NCI-H1694 (cell line): ENCODE data around the gene C2orf78.
A peak's percentile ranks its signal among the peaks of the same experiment; 100 is the strongest.
"Not testable (repeated sequence)": the region's sequence is repeated elsewhere in the genome, so short reads cannot be mapped to it uniquely, and the experiment has no call there.

Source experiments
- DNase-seq: peaks from one replicate; lab custom pipeline; 2025; lab: John Stamatoyannopoulos, UW

Gene C2orf78, protein sequence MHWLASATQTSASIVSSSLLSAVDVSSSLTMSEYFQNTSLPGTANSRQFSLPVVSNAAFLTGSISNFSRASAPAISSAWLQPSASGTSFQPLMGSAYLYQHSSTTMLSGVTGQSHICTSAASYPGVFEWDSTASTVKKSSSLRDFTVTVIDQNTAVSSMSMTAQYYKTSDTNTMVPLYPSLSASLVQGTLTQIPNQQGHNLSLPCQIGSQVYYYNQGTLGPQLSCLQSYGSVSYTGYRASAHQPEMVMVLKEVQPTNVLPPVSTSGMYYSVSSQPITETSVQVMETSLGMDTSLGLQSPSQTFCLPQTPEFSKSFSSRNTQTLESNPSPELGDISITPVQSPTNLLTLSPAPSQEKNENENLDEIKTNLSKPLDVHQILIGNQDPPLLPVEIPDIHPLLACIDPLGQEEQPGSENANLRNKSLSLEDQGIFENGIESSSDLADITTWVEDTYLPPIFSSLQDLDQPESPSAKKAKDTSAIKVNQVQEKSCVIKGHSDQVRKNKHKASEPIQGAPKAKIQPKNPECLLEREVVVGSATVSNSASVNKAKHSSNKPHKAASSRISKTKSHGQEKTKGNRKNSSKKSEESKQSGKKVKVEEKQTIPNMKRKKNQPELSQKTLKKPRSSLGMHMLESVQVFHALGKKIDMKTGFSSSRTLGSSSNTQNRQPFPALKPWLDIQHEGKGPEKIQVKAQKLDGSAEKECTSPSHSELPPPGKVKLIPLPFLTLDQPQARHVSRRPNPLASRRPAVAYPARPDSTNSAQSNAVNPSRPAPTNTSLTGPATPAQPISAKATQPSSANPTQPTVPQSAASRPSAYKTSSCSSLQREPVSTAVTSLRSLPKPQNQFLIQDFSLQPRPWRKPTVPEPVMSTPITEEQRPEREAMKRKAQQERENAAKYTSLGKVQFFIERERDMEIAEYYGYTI

DNA sequence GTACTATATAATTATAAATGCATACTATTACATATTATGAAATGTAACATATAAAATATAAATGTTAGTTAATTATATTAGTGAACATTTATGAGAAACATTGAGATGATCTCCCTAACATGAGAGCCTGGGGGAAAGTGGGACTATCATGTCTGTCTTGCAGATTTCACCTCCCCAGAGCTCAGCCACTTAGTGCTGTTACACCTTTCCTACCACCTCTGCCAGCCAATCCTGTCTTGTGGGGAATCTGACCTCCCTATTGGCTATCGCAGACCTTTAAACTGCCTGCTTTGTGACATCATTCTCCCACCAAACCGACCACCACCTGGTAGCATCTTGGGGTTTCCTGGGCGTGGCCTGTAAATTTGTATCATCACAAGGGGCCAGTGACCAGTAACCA lies at the start of gene C2orf78:
Gene C2orf78, plus strand, starts transcription at position 301 of the 400 bp plus-strand sequence. CDS start 127 bp downstream, outside the sequence.
- DNase-seq: not testable (repeated sequence)

DNA sequence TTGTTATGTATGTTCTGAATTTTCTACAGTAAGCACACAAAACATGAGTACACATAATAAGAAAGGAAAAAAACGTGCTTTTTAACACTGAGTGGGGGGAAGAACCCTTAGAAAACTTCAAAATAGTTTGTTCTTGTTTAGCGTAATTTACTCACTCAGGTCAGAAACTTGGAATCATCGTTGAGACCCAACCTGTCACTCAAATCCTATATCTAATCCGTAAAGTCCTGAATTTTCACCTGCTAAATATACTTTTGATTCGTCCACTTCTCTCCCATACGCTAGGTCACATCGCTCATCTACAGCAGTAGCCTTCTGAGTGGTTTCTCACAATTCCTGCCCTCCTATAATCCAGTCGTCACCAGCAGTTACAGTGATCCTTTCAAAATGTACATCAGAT lies 47.6 kb upstream of the C2orf78 start:
- DNase-seq: no peak

DNA sequence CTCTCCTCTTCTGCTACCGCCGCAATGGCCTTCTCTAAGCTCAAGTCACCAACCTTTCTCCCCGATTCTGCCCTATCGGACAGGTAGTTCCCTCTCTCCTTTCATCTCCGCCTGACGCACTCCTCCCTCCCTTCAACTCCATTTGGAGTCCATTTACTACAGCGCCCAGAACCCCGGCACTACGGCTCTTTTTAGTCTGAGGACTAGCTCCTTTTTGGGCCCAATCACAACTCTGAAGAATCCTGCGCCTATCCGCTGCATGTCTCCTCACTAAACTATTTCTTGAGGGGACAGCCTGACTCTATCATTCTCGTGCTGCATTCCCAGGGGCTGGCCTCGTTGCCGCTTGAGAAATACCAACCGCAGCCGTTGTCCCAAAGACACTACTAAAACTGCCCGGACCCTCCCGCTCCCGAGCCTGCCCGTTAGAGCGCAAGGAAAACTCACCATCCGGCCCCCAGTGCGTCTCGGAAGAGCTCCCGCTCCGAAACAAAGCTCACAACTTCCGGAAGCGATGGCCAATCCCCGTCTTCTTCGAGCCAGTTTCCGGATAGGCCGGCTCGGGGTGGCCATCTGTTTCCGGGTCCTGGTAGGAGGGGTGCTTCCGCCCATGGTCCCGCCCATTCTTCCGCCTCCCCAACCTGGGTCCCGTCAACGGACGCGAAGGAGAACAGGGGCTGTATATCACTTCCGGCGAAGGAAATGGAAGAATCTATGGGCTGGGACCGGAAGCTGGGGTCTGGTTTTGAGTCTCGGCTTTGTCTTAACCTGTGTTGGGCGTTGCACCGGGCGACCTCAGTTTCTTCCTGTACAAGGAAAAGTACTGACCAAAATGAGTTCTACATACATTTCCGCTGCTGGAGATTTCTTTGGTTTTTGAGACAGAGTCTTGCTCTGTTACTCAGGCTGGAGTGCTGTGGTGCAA lies 46.9 kb upstream of the C2orf78 start, which contains the start of gene TPRKB:
Gene TPRKB, minus strand, starts transcription at position 491 of the 925 bp plus-strand sequence. CDS start 2,776 bp downstream, outside the sequence.
- peak; percentile 97 for DNase-seq

DNA sequence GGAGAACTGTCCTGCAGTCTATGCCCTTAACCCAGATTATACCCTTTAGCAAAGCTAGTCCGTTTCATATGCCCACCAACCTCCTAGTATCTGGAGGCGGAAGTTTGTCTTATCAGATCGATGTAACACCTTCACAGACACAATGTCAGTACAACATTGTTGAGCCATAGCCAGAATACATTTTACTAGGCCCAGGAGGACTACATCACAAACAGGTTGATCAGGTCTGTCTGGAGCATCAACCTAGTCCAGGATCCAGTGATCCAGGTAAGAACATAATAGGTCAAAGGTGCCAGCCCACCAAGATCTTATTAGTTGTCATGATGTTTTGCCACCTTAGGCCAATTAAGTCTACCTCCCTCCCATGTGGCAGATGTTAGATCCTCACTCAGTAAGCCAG lies 44.9 kb upstream of the C2orf78 start:
- no peak for DNase-seq

DNA sequence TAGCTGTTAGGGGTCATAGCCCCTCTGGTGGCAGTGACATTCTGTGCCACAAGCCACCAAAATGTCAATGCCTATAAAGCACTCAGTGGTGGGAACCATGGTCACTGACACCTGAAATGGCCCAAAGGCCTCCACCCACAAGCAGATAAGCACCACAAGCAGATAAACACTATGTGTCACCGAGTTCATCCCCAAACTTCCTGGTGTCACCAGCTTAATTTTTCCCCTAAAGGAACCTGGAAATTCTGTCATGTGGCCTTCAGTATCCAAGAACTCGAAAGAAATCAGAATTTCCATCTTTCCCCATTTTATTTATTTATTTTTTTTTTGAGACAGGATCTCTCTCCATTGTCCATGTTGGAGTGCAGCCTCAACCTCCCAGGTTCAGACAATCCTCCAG lies 43.2 kb upstream of the C2orf78 start:
- DNase-seq: no peak

DNA sequence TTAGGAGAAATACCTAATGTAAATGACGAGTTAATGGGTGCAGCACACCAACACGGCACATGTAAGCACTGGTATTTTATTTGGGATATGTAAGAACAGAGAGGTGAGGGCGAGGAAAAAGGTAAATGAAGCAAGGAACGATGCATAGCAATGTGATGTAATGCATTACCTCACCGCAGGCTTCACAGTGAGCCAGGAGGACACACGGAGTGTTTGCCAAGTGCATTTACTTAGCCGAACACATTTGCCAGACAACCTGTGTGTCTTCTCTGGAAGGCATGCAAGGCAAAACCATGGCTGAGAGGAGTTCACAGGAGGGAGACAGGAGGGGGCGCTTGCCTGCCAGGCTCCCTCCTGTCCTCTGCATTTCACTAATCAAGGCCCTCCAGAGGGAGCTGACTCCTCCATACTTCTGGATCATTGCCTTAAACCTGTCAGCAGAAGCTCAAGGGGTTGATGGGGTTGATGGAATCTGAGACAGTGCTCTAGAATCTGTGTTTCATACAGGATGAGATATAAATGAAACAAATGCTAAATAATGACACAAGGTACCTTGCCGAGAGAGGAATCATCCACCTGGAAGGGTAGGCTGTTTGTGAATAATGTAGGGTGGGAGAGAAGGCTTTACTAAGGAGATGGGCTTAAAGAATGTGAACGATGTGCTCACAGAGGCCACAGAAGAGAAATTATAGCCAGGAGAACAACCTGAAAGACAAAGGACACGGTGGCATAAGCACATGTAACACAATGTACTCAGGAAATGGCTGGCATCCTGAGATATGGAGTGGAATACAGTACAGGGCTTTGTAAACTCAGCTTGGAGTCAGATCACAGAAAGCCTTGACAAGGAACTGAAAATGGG lies 37.7 kb upstream of the C2orf78 start:
- no peak for DNase-seq

DNA sequence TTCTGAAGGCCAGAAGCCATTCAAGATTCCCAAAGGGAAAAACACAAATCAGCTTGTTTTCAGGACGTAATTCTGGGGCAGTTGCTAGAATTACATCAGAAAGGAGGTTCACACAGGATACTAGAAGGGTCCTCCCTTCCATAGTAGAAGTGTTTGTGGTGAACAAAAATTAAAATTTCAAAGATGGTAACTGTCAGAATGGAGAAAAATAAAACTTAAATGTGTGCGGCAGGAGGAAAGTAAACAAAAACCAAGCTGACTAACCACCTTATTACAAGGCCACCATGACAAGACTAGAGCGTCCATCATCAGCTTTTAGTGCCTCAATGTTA lies 37.1 kb upstream of the C2orf78 start:
- DNase-seq: no peak

DNA sequence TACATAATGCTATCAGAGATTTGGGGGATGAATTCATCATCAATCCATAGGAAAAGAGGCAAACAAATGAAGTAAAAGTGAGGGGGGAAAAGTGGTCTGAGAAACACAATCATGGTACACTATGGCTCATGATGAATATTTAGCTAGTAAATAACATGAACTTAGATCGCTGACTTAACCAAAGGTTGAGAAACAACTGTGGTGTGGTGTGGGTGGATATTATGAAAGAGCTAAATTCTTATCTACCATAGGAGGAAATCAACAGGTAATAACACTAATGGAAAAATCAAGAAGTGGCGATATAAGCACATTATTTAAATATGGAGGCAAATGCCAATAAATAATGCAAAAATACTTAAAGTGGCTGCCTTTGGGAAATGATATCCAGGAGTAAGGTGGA lies 34.7 kb upstream of the C2orf78 start:
- no peak for DNase-seq

DNA sequence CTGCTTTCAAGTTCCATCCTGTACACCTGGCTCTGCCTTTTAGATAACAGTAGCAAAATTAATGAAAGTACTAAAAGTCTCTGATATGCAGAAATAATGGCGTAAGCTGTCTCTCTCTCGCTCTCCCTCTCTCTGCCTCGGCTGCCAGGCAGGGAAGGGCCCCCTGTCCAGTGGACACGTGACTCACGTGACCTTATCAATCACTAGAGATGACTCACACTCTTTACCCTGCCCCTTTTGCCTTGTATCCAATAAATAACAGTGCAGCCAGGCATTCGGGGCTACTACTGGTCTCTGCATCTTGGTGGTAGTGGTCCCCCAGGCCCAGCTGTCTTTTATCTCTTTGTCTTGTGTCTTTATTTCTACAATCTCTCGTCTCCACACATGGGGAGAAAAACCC lies 29.7 kb upstream of the C2orf78 start:
- not testable (repeated sequence) for DNase-seq

DNA sequence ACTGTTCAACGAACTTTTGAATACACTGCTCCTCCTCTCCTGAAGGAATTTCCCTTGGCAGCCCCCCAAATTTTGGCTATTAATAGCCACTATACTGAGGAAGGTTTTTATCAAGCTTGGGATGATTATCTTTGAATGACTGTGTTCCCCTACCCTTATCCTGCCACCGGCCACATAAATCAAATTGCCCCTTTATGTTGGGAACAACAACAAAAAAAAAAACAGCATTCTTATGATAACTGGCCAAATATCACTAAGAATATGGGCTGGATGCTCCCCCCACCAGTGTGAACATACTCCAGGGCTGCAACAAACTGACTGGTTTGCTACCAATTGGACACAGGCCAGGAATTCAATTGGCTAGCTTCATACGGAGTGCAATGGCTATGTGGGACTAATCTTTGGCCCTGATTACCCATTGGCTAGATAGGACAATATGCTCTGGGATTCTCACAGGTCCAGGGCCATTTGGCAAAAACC lies 24.7 kb upstream of the C2orf78 start:
- DNase-seq: no peak

DNA sequence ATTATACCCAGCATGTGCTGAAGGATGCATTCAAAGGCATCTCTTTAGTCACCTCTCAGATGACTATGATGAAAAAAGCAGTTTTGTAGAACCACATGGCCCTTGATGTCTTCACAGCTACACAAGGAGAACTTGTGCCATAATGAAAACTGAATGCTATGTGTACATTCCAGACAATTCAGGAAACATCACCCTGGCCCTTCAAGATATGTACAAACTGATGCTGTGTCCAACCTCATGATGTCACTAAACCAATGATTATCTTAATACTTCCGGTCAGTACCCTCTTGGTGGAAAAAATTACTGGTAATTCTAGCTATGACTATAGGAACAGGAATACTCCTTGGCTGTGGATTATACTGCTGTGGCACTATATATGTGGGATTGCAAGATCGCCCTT lies 24.1 kb upstream of the C2orf78 start:
- DNase-seq: no peak

DNA sequence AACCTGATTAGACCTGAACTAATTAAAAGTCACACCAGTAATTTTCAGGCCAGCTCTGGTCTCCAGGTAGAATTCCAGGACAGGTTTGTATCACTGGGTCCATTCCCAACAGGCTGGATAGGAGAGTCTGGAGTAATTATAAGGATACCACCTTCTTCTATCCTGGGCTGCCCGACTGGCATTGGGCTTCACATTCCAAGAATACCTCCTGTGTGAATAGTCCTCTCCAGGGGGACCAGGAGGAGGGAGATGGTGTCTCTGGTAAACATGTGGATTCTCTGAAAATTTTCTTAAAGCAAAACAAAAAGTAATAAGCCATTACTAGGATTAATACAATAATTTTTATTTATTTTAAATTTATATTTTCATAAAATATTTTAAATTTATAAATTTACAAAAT lies 21.4 kb upstream of the C2orf78 start:
- DNase-seq: no peak

DNA sequence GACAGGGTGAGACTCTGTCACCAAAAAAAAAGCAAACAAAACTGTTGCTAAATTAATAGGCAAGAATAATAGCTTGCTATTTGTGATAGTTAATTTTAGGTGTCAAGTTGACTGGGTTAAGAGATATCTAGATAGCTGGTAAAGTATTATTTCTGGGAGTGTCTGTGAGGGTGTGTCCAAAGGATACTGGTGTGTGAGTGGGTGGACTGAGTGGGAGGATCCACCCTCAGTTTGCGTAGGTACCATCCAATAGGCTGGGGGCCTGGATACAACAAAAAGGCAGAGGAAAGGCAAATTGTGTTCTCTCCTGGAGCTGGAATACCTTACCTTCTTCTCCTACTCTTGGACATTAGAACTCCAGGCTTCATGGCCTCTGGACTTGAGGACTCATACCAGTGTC lies 19.0 kb upstream of the C2orf78 start:
- no peak for DNase-seq

DNA sequence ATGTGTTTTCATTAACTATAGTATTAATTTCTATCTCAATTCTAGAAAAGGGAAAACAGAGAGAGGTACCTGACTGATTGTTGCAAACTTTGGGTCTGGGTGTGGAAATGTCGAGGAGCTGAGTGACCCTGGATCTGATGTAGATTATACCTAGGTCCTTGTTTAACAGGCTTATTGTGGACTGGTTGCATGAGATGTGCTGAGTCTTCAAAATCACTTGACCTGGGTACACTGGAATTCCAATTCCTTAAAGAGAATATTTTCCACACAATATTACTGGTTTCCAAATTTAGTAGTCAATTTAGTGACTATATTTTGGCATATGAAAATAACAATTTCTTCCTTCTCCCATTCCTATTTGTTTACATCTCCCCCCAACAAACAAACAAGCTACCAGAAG lies 17.6 kb upstream of the C2orf78 start:
- DNase-seq: no peak

DNA sequence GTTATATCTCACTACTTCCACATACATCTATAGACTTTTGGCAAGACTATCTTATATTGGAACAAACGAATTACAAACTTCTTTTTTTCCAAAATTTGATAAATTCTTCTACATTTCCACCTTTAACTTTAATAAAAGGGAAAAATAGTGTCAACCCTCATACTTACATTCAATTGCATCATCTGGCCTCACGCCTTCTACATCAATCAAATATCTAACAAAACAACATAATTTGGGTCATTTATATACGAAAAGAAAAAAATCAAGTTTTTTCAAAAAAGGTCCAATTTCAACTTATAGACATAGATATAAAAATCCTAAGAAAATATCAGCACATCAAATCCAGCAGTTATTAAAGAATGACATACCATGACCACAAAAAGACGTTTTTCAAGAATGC lies 17.0 kb upstream of the C2orf78 start:
- DNase-seq: no peak

DNA sequence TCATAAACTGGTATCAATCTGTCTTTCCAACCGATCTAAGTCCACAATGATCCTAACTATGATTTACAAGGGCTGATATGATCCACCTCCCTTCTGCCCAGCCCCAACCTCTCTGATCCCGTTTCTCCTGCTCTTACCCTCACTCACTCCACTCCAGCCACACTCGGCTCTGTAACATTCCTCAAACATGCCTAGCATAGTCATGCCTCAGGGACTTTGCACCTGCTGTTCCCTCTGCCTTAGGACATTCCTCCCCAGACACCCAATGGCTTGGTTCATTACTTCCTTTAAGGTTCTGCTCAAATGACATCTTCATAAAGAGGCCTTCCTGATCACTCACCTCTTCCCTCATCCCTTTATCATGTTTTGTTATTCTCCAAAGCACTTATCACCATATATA lies 13.3 kb upstream of the C2orf78 start:
- no peak for DNase-seq

DNA sequence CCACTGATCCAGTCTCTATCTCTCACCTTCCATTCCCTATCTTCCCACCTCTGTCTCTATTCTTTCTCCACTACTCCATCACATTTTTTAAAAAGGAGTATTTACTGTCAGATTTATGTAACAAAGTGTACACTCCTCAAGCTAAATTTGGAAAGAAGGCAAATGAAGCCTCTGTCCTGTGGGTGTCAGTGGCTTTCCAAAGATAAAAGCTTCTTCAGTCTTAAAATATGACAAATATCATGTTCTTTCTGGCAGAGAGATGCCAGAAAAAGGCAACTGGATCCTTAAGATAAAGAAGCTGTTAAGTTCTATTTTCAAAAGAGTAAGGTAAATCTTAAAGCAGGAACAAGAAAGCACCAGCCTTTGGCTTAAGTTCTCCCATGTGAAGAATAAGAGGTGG lies 11.2 kb upstream of the C2orf78 start:
- DNase-seq: no peak

DNA sequence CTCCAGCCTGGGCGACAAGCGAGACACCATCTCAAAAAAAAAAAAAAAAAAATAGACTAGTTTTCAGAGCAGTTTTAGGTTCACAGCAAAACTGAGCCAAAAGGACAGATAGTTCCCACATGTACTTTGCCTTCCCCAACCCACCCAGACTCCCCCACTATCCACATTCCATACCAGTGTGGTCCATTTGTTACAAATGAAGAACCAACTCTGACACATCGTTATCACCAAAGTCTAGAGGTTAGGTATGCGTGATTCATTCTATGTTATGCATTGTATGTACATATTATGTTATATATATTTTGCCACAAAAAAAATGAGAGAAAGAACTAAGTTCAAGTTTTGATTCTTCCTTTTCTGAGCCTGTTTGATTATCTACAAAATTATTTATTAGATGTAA lies 7.6 kb upstream of the C2orf78 start:
- no peak for DNase-seq

DNA sequence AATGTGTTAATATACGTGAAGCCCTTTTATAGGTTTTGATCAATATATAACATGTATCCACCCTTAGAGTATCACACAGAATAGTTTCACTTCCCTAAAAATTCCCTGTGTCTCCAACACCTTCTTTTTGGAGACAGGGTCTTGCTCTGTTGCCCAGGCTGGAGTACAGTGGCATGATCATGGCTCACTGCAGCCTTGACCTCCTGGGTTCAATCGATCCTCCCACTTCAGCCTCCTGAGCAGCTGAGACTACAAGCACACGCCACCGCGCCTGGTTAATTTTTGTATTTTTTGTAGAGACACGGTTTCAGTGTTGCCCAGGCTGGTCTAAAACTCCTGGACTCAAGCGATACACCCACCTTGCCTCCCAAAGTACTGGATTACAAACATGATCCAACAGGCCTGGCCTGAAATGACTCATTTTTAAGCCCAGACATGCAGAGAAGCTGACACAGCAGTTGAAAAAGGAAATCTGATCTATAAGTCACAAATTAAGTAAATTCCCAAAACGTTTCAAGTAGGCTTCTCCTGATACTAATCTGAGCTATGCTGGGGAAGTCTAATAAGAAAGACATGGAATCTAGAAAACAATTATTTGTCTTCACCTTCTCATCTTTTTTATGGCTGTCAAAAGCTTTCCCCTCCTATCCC lies 7.0 kb upstream of the C2orf78 start:
- DNase-seq: no peak

DNA sequence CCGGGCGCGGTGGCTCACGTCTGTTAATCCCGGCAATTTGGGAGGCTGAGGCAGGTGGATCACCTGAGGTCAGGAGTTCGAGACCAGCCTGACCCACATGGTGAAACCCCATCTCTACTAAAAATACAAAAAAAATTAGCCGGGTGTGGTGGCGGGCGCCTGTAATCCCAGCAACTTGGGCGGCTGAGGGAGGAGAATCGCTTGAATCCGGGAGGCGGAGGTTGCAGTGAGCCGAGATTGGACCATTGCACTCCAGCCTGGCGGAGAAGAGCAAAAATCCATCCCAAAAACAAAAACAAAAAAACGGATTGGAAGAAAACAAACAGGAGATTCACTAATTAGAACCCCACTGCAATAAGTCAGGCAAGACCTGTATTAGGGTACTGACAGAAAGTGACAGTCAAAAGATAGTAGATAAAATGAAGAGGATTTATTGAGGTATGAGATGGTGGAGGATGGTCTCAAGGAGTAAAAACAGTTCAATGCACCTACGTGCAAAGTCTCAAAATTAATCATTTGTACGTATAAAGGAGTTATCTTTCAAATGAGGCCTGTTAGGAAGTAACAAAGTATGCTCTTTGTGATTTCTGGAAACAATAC lies 5.0 kb upstream of the C2orf78 start:
- not testable (repeated sequence) for DNase-seq
